Activated T-cell treated with anti-CD3 and anti-CD28 coated beads for 48 hours (primary cell): Measurements from ENCODE around the gene RARB.

Experiments
- DNase-seq: peaks from one replicate; pipeline ENCODE4 v3.0.0-alpha.2; 2020; ENCODE audit warnings: low read depth

RARB gene

DNA sequence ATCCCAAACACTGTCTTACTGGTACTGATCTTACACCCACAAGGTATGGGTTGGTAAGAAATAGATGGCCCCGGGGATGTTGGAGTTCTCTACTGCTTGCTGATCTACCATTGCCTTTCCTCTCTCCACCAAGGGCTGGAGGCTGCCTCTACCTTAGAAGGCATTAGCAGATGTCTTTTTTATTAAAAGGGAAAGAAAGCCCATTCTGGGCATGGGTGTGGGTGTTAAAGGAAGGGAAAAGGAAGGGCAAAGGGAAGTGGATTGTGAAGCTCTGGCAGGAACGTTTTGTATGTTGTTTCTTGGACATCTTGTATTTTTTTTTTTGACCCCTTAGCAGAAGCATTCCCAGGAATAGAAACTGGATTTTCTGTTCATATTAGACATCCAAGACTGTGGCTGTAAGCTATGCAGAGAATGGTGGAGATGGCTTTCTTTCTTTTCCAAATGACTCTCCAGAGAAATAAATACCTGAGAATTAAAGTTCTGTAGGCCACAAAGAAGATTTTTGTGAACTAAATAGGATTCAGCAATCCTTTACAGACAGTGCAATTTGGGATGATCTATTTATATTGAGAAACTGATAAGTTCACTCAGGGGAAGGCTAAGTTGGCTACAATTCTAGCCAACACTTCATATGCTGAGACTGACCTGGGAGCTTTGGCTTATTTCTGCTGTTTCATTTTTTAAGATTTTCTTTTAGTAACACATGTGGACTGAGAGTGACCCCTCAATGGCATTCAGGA is 127.8 kb downstream of the RARB start:
- DNase-seq = no peak

GRCh38 chr3:25556447-25556846 is 128.4 kb downstream of the RARB start:
- no peak for DNase-seq

- no peak for DNase-seq
These were observed 129.6 kb downstream of the RARB start for GRCh38 chr3:25557694-25558093.

DNA sequence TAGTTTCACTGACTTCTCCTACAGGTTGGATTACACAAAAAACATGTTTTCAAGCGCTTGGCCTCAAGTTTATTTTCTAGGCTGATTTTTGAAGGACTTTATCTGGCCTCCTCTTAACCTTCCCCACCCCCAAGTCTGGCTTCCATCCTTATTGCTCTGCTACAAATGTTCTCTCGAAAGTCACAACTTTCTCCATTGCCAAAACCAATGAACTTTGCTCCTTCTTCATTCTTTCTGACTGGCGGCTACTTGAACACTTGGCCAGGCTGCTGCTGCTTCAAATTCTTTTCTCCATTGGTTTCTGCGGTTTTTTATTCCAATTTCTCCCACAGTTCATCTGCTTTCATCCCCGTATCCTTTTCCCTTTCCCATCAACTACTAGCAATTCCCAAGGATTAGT is 130.1 kb downstream of the RARB start:
- no peak for DNase-seq

- DNase-seq = no peak
These were observed 130.7 kb downstream of the RARB start for GRCh38 chr3:25558796-25559195.

- DNase-seq = no peak
These were observed 135.5 kb downstream of the RARB start for GRCh38 chr3:25563601-25564000.

DNA sequence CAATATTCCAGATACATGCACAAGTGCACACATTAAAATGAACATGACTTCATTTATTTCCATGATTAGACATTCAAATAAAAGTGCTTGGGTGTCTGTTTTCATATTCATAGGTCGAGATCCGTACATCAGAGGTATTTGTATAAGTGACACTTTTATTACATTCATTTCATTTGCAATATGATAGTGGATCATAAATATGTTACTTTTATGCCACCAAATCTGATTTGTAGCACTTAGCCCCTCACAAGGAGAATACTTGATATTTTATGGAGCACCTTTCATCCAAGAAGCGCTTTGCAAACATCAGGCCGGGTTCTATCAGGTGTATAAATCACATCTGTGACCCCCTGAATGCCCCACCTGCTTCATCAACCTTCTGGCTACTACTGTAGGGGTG is 136.0 kb downstream of the RARB start:
- DNase-seq = no peak

DNA sequence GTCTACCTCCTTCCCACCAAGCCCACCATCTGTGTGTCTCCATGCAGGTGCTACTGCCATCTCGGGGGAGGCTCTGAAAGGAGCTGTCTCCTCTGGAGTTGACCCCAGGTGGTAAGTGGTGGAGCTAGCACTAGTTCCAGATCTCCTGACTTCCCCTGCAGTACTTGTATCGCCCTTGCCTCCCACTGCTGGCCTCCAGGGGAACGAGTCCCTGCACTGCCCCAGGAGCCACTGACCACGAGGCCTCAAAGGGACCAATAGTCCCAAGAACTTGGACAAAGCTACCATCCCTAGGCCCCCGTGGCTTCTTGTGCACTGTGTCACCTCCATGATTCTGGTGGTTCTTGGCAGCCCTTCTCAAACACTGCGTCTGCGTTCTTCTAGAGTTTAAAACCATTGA is 137.7 kb downstream of the RARB start:
- DNase-seq = no peak

- no peak for DNase-seq
These were observed 138.4 kb downstream of the RARB start for GRCh38 chr3:25566358-25566920.

DNA sequence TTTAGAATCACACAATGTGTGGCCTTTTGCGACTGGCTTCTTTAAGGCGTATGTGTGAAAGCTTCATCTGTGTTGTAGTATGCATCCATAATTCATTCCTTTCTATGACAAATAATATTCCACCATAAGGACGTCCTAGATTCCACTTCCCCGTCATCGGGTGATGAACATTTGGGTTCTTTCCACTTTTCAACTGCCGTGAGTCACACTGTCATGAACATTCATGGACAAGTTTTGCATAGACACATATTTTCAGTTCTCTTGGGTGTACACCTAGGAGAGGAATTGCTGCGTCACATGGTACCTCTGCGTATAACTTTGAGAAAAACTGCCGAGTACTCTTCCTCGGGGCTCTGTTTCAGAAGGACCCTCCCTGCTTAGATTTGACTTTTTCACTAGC is 139.3 kb downstream of the RARB start:
- no peak for DNase-seq

DNA sequence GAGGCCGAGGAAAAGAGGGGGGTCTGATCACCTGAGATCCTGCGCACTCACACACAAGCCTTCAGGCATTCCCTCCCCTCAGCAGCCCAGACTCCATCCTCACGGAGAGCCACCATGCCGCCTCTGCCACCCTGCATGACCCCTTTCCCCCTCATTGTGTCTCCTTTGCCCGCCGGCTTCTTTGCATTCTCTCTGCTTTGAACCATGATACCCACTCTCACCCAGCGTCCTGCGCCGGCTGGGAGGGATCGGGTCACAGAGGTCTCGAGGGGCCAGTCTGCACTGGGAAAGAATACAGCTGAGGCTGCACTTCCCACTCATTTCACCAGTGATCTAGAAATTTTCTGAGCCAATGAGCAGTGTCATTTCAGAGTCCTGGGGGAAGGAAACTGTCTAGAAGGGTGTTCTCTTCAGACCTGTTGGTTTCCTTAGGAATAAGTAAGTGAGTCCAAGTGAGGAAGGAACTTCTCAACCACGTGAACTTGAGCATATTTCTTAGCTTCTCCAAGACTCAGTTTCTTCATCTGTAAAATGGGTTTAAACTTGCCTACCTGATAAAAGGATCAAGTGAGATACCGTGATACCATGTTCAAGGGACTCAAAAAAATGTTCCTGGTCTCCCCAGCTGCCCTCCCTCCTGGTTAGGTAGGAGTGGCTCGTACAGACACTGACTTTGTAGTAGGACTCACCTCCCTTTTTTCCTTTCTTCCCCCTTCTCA is 139.9 kb downstream of the RARB start:
- DNase-seq = no peak

DNA sequence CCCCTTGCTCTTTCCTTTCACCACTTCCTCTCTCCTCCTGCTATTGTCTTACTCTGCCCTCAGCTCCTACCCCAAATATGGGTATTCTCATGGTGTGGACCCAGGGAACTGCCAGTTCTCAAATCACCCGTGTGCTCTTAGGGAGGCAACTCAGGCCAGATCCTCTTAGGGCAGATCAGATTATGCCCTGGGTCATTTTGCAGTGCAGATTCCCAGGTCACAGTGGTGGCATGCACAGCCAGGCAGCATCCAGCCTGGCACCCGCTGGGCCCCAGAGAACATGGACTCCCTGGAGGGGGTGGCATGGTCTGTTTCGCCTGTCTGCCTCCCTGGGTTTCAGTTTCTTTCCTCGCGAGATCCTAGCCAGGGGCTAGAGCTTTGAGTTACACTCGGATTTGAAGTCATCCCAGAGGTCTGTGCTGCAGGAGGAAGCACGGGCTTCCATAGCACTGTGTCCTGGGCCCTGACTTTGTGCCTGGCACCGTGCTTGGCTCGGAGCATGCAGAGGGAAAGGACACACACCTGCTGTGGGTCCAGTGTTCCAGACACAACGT is 140.5 kb downstream of the RARB start:
- no peak for DNase-seq

DNA sequence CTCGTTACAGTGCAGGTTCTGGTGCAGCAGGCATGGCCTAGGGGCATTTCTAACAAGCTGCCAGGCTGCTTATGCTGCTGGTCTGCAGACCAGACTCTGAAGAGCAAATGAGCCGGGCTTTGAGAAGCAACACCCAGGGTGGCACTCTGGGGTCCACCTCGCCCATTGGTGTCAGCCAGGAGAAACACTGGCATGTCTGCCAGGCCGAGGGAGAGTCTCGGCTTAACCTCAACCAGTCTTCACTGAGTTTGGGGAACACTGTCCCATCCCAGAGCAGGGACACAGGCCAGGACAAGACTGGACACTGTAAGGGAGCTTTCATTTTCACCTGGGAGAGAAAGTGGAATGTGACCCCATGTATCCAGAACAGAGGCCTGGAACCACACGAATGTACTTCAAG is 143.2 kb downstream of the RARB start:
- DNase-seq = no peak

- no peak for DNase-seq
These were observed 144.3 kb downstream of the RARB start for GRCh38 chr3:25572336-25572735.

GRCh38 chr3:25572919-25573385 is 144.9 kb downstream of the RARB start:
- no peak for DNase-seq

DNA sequence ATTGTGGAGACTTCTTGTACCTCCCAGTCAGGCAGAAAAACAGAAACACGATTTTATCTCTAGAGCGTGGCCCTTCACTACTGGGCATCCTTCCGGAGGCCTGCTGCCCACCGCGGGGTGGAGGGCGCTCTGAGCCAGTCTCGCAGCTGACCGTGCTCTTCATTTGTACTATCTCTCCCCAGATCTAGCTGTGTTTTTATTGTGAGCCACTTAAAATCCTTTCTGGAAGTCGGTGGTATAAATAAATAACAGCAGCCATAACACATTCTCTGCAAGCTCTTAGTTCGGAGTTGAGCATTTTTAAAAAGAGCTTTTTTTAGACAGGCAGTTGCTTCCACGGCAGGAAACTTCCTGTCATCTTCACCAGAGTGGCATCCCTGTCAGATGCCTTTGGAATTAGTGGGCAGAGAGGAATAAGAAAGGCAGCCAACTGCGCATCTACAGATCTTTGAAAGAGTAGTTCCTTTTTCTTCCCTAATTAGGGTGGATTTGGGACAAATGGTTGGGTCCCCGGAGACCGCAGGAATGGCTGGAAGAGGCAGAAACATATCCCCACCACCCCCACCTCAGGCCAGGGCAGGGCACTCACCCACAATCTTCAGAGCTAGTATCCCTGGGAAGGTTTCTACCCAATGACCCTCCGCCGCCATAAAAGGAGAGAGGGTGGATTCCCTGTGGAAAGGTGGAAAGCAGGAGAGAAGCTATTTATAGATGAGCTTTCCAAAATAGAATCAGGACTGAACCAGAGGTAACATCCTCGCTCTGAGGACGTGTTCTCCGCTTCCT is 145.5 kb downstream of the RARB start:
- DNase-seq = no peak

DNA sequence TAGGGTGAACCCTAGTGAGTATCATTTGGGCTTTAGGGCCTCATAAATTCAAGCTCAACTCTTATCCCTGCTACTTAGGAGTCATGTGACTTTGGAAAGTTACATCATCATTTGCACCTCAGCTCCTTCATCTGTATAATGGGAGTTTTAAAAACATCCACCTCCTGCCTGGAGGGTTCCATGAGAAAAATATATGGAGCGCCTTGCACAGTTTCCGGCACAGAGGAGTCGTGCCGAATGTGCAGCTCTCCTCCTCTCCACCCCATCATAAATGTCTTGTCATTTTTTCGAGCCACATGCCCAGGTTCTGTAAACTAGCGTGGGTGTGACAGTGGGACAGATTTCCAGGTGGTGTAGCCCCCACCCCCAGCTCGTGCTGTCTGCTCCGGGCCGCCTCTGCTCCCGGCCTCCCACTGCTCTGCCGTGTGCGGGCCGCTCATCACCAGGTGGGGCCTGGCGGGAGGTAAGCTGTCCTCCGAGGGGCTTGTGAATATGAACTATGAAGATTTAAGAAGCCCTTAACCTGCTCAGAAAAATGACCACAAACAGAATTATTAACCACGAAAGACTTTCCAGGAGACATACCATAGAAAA is 146.2 kb downstream of the RARB start:
- no peak for DNase-seq

- DNase-seq = no peak
These were observed 146.9 kb downstream of the RARB start for GRCh38 chr3:25575001-25575400.

DNA sequence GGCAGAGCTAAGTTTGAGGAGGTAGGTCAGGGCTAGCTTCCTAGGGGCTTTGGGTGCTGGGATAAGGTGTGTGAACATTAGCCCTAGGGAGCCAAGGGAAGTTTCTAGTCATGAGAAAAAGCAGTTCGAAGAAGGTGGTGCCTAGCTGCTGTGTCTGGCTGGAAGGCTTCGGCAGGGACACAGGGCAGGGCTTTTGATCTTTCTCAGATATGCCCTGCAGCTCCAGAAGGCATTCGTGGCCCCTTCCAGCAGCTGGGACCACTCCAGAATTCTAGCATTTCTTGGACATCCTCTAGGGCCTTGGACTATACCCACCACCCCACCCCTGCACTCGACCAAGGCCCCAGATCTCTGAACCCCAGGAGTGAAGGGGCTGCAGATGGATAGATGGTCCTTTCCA is 148.1 kb downstream of the RARB start:
- DNase-seq = no peak

GRCh38 chr3:25576831-25577454 is 148.9 kb downstream of the RARB start:
- DNase-seq = no peak

GRCh38 chr3:25578059-25578458 is 150.0 kb downstream of the RARB start:
- DNase-seq = no peak
